SK-N-DZ (cell line): ENCODE data around the gene NKAIN2.

Source experiments
- DNase-seq: peaks from one replicate; pipeline ENCODE4 v3.0.0-alpha.2; 2015; ENCODE audit warnings: low spot score

Gene NKAIN2

DNA sequence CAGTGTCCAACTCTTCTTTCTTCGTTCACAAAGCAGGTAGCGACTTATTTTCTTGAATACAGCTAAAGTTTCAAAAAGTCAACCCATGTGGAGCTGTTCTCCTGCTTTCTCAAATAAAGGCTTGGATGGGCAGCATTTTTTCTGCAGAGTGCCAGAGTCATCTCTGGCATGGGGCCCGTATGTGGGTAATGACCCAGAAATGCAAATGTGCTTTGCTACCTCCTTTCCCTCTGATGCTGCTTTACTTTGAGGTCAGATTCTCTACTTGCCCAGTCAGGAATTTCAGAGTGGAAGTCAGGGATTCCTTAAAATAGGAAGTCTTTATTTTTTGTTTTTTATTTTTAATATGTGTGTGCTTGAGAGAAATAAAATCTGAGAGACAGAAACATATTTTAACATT is 4.9 kb downstream of the NKAIN2 start:
- no peak for DNase-seq

- no peak for DNase-seq
These were observed 6.5 kb downstream of the NKAIN2 start for GRCh38 chr6:123810214-123810613.

- no peak for DNase-seq
These were observed 7.3 kb downstream of the NKAIN2 start for GRCh38 chr6:123810948-123811347.

- DNase-seq: no peak
These were observed 7.7 kb downstream of the NKAIN2 start for GRCh38 chr6:123811378-123811777.

DNA sequence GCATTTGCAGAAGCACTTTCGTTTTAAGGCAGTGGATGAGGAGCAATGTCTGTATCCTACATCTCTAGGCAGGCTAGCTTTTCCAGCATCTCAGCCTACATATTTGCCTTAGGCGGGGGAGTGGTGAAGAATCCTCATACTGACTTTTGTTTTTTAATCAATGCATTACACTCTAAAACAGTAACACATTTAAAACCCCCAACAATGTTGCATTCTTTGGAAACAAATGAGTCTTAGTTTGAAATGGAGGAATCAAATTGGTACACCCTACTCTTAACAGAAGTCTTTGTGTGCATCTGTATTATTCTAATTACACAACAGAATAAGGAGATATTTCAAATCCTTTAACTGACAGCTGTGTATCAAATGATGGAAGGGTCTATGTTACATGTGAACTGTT is 9.0 kb downstream of the NKAIN2 start:
- no peak for DNase-seq

DNA sequence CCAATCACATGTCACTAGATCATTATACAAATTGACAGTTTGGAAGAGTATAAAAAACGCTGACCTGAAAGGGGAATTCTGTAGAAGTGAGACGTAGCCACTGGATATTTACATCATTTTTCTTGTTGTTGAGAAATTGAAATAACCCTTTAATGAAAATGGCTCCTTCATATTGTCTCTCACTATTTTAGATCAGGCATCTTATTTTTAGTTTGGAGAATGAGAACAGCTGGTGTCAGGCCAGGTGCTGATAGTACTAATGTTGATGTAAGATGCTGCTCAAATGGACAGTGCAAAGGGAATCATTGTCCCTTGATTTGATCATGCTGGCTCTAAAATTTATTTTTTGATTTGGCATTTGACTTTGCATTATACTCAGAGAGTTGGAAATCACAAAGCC is 17.4 kb downstream of the NKAIN2 start:
- no peak for DNase-seq

DNA sequence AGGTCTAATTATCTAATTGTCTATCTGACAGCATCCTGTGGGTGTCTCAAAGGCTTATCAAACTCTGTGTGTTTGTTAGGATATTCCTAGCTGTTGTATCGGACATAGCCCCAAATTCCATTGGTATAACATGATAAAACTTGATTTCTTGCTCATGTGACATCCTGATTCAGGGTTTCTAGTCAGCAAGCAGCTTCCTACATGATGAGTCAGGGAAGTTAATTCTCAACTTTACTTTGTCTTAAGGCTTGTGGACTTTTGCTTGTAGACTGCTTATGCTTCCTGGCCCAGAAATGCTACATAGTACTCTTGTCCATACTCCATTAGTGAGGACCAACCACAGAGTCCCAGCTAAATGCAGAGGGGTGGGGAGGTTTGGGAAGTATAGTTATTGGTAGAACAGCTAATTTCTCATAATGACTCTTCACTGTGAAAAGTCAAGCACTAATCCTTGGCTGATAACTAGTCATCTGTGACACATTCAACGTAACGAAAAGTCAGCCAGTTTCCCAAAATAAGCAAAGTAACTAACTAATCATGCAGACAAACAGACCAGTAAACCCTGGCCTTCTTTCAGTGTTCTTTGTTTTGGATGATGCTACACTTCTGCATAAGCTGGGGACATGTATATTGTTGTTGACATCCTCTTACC is 25.8 kb downstream of the NKAIN2 start:
- no peak for DNase-seq

DNA sequence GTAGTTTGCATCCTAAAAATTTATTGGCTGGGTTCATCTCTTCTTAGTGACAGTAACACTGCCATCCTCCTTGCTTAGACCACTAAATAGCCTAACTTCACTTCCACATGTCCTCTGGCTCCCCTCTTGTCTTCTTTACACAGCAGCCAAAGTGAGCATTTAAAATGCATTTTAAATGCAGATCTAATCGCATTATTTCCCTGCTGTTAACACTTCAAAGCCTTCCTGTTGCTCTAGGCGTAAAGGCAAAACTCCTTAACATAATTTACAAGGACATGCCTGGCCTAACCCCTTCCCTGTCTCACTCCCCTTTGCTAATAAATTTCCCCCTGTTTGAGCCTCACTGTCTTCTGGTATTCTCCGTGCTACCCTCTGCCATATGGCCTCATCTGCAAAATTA is 26.5 kb downstream of the NKAIN2 start:
- DNase-seq: no peak

DNA sequence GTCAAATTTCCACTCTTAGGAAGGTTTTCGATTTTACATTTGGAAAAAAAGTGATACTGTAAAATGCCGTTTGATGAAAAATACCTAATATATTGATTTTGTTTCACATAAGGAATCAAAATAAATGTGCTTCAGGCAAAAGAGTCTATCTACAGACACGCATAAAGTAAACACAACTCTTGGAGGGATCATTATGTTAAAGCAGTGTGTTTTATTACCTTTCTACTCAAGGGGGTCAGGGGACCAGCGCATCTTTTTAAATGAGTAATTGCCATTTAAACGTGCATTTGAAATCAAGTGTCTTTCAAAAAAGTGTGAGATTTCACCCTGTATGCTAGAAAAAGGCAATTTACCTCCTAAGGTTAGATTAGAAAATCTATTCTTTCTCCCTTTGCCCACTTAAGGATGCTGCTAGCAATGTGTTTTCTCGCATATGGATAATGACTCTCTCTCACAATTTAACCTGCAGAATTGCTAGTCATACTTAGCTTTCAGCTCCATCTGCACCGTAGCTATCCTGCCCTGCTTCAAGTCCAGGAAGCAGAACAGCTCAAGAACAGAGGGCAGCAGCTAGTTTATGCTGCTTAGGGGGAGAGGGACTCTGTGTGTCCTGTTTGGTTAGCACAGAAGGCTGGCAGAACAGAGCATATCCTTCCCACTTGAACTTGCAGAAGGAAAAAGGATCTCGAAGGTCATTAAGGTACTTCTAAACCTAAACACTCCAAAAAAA is 35.0 kb downstream of the NKAIN2 start:
- no peak for DNase-seq

DNA sequence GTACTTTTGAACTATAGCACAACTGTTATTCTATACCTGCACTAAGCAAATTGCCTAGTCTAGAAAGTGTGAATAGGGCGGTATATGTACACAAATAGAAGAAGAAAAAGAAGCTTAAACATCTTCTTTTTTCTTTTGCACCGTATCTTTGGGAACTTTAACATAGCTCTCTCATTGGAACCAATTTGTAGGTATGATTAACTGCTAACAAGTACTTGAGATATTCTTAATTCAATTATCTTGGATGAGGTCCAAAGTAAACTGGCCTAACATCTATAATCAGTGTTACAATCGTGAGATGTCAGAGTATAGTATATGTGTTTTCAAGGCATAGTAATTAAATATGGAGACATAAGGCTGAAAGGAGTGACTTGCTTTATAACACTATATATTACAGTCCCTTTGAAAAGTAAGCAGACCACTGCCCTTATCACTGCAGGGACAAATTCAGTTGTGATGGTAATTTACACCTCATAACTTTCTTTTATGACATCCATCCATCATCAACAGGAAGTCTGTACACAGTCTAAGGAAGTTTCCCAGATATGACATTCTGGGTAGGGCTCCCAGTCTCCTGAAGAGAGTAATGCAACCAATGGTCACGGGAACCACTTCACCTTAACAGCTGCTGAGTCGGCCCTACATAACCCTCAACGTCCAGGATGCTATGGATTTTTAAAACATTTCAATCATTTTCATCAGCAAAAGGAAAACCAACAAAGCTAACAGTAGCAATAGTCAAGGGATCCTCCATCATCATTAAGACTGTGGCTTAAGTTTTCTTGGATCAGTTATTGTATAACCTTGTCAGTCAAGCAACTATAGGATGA is 37.6 kb downstream of the NKAIN2 start:
- DNase-seq: no peak

DNA sequence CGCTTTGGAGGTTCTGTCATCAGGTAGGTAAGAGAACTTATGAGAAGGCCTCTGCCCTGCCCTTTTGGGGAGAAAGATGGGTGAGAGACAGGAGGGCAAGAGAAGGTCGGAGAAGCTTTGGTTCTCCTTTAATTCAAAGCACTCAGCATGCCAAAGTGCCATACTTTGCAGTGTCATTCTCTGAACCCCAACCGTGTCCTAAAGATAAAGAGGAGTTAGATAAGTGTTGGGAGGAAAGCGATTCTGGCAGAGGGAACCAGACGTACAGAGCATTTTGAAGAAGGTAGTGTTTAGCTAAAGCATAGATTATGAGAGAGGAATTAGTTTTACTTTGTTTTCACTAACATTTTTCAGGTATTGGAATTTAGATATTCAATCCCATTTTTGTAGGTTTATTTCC is 40.3 kb downstream of the NKAIN2 start:
- no peak for DNase-seq

DNA sequence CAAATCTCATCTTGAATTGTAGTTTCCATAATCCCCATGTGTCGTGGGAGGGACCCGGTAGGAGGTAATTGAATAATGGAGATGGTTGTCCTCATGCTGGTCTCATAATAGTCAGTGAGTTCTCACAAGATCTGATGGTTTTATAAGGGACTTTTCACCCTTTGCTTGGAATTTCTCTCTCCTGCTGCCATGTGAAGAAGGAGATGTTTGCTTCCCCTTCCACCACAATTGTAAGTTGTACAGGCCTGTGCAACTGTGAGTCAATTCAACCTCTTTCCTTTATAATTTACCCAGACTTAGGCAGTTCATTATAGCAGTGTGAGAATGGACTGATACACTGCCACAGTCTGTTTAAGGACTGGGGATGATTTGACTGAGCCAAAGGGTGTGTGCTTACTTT is 44.7 kb downstream of the NKAIN2 start:
- DNase-seq: no peak

- DNase-seq: no peak
These were observed 45.7 kb downstream of the NKAIN2 start for GRCh38 chr6:123849406-123849805.

GRCh38 chr6:123850555-123850954 is 46.9 kb downstream of the NKAIN2 start:
- DNase-seq: no peak

DNA sequence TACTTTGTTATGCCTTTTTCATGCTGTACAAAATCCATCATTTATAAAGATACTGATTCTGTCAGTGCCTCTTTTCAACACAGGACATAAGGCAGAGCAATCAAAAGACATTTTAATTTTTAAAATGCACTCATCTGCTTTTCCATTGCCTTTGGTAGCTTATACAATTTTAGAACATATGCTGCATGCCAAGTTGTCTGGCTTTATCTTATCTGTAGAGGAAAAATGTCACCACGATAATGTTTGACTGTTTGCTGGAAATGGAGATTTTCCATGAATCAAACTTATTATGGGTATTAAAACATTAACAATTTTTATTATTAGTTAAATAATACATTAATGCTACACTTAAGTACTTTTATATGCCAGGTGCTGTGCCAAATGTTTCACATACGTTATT is 50.5 kb downstream of the NKAIN2 start:
- DNase-seq: no peak

- DNase-seq: no peak
These were observed 51.8 kb downstream of the NKAIN2 start for GRCh38 chr6:123855506-123855905.

DNA sequence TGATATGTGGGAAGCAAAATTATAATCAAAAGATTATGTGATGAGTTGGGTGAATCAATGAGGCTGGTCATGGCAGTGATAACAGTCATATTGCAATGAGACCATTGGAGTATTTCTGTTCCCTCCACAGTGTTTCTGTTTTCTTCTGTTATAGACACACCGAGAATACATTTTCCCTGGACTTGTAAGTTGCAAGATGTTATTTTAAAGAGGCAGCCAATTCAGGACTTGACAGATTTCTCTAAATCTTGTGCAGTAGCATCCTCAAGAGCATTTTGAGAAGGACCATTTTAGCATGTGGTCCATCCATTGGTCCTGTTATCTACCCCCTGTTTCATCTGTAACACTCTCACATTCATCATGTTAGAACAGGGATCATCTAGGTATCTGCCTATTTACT is 55.6 kb downstream of the NKAIN2 start:
- DNase-seq: no peak

- no peak for DNase-seq
These were observed 65.7 kb downstream of the NKAIN2 start for GRCh38 chr6:123869334-123869733.

- no peak for DNase-seq
These were observed 70.3 kb downstream of the NKAIN2 start for GRCh38 chr6:123873974-123874373.

GRCh38 chr6:123875784-123876183 is 72.1 kb downstream of the NKAIN2 start:
- DNase-seq: no peak

DNA sequence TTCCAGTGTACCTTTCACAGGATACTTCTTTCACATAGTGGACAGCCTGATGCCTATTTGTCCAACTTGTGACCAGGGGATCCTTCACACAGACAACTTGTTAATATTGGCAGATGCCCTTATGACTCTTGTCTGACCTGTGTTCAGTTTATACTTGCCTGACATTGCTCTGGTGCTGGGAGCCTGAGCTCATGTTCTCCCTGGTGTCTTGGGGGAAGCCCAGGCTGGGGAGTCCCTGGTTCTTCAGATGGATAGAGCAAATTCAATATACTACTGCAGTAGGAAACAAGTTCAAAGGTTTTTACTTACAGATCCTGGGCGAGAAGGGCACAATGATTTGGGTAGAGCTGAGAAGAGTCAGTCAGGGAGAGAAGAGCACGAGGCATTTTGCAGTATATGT is 76.1 kb downstream of the NKAIN2 start:
- no peak for DNase-seq

- no peak for DNase-seq
These were observed 85.3 kb downstream of the NKAIN2 start for GRCh38 chr6:123888771-123889513.
